Fibroblast of lung (primary cell): Measurements from ENCODE around the gene KCMF1.

Experiments used
- CTCF ChIP-seq, 2 donors: IDR thresholded peaks in 1 of 2; conservative IDR thresholded peaks in 1 of 2; 1 replicate in 1 of 2; 2 replicates in 1 of 2; pipeline ENCODE4 v1.5.1; 2011 to 2012; ENCODE audit warnings: low read length in 2 of 2, control low read depth in 1 of 2, inconsistent platforms in 1 of 2, low read depth in 1 of 2, mild to moderate bottlenecking in 1 of 2
- EZH2 ChIP-seq: IDR thresholded peaks from 2 replicates; pipeline ENCODE4 v1.5.1; 2012; ENCODE audit warnings: low read length, control low read depth, mild to moderate bottlenecking; ENCODE audit errors: missing control alignments

- TF ChIP-seq CTCF (conservative IDR thresholded peaks at IDR 0.05 in 1 of 2, IDR thresholded peaks at IDR 0.05 in 1 of 2; ENCODE audit: low read depth in 1 of 2, low read length in 2 of 2) (no peak), EZH2 (no peak)
Observed at GRCh38 chr2:84954329-84954728, 16.6 kb upstream of the KCMF1 start.
